B cell (primary cell): ENCODE results near the gene SH2B2.

Source experiments
- CTCF ChIP-seq: fragments of 200-600 bp; IDR thresholded peaks from one replicate; pipeline ENCODE4 v1.8.0; 2022; ENCODE audit warnings: antibody characterized with exemption, mild to moderate bottlenecking
- EZH2 ChIP-seq: IDR thresholded peaks from 2 replicates; pipeline ENCODE4 v1.6.1; 2012; ENCODE audit warnings: borderline replicate concordance, low read depth, mild to moderate bottlenecking, moderate library complexity, low read length; ENCODE audit not compliant: insufficient read depth, poor library complexity, severe bottlenecking

GRCh38 chr7:102285540-102286236 lies 980 bp upstream of the SH2B2 start:
- TF ChIP-seq EZH2 (no peak), CTCF (no peak)
